NCI-H774 (cell line): Measurements from ENCODE around the gene SHC4.
"Not testable (repeated sequence)": the region's sequence is repeated elsewhere in the genome, so short reads cannot be mapped to it uniquely, and the experiment has no call there.

Experiments
- DNase-seq: peaks from one replicate; lab custom pipeline; 2025; lab: John Stamatoyannopoulos, UW

Gene SHC4

DNA sequence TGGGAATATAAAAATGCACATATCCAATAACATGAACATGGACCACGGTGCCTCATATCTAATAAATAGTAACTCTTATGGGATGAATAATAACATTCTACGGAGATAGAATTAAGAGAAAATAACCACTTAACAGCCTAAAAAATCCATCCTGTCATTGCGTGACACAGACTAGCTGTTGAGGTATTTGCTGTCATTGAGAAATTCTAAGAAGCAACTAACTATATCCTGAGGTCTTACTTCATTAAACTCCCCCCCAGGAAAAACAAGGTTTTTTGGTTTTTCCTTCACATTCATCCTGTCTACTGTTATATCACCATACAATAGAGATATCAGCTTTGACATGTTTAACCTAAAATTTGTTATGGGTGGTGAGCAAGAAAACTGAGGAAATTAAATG is 167.2 kb downstream of the SHC4 start:
- no peak for DNase-seq

GRCh38 chr15:48795901-48796300 is 167.8 kb downstream of the SHC4 start:
- DNase-seq, result no peak

DNA sequence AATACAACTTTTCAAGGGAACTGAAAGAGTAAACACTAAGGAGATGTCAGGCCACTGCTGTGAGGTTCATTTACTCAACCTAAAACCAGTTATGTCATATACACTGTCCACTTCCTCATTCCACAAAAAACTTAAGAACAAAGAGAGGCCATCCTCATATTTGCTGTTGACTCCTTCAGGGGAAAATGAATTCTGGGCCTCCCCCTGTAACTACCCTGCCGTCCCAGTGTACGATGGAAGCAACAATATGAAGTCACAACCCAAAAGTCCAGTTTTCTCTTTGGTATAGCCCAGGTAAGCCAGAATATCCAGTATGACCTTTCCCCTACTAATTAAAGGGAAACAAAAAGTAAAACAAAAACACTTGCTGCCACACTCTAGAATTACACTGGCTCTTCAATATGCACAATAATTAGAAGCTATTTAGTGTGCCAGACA is 169.0 kb downstream of the SHC4 start:
- no peak for DNase-seq

DNA sequence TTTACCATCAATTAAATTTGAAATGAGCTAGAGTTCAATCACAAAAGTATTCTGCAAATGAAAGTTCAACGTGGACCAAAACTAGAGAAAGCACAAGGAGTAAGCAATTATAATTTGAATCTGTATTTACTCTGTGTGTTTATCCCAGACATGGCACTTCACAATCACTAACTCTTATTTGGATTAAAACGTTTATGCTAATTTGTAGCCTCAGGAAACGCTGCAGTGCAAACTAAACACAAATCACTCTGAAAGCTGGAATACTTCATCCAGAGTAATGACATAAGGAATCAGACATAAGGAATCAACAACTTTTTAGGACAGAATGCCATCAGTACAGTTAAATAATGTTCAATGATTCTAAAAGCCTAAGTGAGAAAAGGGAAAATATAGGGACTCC is 171.3 kb downstream of the SHC4 start:
- DNase-seq, result no peak

DNA sequence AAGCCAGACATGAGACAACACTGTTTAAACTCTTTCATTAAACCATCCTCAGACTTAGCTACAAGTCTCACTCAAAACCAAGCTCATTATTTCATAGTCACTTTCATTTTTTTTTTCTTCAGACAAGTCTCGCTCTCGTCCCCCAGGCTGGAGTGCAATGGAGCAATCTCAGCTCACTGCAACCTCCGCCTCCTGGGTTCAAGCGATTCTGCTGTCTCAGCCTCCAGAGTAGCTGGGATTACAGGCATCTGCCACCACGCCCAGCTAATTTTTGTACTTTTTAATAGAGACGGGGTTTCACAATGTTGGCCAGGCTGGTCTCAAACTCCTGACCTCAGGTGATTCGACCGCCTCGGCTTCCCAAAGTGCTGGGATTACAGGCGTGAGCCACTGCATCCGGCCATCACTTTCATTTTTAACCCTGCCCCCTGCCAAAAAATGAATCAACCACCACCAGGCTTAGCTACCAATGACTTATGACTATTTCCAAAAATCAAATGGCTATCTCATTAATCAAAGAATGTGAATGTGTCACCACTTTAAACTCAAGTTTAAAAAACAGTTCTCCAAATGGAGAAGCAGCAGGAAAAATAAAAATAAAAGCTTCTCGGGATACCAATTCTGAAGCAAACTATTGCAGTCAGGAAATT is 173.1 kb downstream of the SHC4 start:
- not testable (repeated sequence) for DNase-seq

- no peak for DNase-seq
Measured at GRCh38 chr15:48785712-48786111, 178.0 kb downstream of the SHC4 start.

- DNase-seq, result no peak
Measured at GRCh38 chr15:48785195-48785594, 178.5 kb downstream of the SHC4 start.

DNA sequence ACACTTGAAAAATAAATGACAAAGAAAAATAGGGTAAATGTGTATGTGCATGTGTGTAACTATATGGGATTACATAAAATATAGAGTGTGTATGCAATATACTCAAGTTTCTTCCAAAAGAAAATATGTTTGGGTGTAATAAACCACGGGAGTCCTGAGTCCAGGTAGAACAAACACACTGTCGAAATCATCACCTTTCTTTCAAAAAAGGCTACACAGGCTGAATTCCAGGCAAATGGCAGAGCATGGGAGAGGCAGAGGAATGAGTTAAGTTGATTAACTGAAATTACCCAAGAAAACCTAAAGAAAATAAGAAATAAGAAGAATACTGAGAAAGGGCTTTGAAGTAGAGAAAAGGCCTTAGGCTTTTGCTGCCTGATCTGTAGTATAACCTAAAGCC is 179.0 kb downstream of the SHC4 start:
- no peak for DNase-seq

- no peak for DNase-seq
Measured at GRCh38 chr15:48782911-48783310, 180.8 kb downstream of the SHC4 start.

DNA sequence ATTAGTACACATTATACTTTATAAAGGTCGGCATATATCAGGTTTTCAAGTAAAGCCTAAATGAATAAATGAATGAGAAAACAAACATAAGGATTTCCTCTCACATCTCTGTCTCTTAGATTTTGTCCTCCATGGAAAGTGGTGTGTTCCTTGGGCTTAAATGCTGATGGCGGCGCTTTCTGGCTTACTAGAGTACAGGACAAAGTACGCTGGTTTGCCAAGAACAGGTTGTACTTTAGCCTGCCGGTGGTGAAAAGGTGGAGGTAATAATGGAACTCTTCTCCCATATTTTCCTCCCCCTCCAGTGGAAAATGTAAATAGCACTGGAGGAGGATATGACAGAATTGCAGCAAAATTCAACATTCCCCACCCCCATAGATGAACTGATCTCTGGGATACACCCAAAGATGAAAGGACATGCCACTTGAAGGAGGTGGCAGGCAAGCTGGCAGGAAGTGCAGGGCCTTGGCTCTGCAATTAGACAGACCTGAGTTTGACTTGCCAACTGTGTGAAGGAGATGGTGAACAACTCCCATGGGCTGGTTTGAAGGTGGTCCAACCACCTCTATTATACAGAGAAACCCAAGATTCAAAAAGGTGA is 182.1 kb downstream of the SHC4 start:
- DNase-seq, result no peak

DNA sequence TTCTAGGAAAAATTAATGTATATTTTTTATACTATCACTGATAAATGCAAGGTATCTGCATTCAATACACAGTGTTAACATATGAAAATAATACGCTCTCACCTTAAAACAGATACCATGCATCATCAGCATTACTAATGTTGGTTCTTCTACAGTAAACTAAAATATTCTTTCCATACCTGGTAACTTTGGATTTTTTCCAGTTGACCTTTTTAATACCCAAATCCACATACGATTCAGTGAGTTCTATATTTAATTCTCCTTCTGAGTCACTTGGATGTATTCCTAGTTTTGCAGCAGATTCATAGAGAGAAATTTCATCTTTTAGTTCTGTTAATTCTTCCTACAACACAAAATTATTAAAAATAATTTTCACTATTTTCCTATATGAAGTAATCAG is 182.7 kb downstream of the SHC4 start:
- DNase-seq, result no peak

DNA sequence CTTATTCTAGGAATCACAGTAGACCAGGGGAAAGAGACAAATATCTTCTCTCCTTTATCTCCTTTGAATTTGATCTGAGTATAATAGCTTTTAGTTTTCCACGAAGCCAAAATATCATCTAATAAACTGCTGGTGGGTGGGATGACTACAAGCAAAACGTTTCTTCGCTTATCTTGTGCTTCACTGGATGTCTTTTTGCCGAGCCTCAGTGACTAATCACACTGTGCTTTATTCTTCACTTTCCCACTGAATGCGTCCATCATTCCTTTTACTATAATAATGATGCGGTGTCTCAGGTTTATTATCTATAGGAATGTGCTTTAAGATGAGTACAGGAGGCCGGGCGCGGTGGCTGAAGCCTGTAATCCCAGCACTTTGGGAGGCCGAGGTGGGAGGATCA is 185.4 kb downstream of the SHC4 start:
- no peak for DNase-seq

DNA sequence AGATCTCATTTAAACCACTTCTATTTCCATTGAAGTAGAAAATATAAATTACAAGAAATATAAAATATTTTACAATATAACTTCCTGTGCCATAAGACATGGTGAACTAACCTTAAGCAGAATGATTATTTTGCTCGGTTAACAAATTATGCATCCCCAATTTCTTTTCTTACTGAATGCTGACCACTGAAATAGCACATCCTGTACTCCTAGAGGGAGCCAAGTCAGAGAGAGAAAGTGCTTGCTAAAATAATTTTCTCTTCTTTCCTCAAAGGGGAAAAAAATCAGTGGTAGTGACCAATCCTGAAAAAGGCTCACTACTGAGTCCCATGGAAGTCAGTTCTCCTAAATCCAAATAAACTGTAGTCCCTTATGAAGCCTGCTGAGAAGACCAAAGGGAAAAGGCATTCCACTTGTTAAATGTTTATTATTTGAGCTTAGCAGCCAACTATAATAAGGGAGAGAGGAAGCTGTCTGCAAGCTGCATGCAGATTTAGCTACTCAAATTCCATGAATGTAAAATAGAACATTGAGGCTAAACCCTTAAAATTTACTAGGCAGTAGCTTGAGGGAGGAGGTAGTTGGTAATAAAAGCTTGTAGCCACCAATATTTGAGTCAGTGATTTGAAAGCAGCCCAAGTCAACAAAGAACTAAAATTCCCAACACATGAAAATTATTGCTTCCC is 185.9 kb downstream of the SHC4 start:
- DNase-seq, result no peak

GRCh38 chr15:48775546-48775945 is 188.2 kb downstream of the SHC4 start:
- DNase-seq, result no peak

DNA sequence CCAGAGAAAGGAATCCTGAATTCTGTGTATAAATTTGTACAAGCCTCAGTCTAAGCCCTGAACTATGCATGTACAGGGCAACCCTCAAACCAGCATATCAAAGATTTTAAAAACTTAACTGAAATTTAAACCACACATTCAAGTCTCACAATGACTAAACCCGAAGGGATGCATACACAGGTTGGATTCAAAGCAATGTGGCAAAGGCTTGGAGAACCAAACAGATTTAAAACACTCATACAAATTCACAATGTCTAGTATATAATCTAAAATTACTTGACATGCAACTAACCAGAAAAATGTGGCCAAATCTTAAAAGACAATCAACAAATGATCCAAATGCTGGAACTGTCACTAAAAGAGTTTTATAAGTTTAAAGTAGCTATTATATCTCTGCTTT is 189.2 kb downstream of the SHC4 start:
- no peak for DNase-seq
